NCI-H82 (cell line): ENCODE results near the gene MREG.
"Not testable (repeated sequence)": the region's sequence is repeated elsewhere in the genome, so short reads cannot be mapped to it uniquely, and the experiment has no call there.

ENCODE experiments used
- DNase-seq: peaks from one replicate; lab custom pipeline; 2025; lab: John Stamatoyannopoulos, UW

Gene MREG

DNA sequence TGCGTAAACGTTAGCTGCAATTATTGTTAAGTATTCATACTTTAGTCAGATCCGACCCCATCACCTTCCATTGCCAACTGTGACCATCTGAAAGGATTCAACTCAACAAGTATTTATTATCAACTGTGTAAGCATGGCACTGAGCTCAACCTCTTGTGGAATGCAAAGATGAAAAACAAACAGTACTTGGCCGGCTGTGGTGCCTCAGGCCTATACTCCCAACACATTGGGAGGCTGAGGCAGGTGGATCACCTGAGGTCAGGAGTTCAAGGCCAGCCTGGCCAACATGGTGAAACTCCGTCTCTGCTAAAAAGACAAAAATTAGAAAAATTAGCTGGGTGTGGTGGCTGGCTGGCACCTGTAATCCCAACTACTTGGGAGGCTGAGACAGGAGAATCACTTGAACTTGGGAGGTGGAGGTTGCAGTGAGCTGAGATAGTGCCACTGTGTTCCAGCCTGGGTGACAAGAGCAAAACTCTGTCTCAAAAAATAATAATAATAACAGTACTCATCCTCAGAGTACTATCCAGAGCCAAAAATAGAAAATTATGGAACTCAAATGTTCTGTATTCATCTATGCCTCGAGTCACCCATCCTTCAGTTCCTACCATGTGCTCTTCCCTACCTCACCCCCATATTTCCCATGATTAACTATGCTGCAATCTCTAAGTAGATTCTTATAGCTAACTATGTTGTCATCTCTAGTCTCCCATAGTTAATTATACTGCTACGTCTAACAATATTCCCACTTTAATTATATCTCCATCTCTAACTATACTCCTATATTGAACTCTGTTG lies 8.6 kb upstream of the MREG start:
- no peak for DNase-seq

DNA sequence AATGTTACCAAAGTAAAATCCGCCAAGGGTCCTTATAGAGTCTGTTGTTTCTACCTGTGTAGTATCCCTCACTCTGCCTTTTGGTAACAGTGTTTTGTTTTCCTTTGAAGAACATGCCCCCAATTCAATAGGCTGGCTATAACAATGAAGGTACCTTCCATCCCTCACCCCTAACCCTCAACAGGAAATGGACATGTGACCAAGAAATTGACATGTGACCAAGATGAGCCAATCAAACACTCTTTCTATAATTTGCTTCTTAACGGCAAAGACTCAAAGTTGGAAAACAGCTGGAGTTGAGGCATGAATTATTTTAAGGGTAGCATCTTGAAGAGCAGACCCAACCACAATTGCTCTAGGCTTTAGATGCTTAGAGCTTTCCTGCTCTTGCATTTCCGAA lies 5.4 kb upstream of the MREG start:
- no peak for DNase-seq

DNA sequence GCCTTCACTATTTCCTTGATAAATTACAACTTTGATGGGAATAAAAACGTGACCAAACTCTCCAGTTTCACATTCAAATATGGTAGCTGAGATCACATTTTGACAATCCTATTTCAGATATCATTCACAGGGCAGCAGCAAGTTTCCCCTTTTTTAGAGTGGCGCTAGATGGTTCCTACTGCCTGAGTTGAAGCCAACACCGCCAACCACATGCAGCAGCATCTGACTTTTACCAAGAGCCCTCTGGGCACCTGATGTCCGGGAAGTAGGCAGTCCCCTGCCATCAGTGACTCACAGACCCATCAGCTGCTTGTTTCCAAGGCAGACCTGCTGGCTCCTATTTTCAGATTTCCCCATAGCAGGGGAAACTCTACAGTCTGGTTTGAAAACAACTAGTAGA lies 4.0 kb upstream of the MREG start:
- DNase-seq = no peak

DNA sequence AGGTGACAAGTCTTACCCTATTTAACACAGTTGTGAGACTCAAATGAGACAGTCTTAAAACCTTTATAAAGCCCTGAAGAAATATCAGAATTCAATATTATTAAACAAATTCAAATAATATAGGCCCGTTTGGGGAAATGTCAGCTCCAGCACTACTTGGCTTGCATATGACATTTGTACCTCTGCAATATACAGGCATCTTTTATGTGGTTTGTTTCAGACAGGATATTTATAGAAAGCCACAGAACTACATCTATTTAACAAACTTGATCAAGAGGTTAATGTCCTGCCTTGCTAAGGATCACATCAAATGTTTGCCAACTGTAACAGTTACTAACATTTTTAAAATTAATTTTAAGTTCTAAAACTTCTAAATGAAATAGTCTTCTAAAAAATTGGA lies 3.2 kb upstream of the MREG start:
- no peak for DNase-seq

DNA sequence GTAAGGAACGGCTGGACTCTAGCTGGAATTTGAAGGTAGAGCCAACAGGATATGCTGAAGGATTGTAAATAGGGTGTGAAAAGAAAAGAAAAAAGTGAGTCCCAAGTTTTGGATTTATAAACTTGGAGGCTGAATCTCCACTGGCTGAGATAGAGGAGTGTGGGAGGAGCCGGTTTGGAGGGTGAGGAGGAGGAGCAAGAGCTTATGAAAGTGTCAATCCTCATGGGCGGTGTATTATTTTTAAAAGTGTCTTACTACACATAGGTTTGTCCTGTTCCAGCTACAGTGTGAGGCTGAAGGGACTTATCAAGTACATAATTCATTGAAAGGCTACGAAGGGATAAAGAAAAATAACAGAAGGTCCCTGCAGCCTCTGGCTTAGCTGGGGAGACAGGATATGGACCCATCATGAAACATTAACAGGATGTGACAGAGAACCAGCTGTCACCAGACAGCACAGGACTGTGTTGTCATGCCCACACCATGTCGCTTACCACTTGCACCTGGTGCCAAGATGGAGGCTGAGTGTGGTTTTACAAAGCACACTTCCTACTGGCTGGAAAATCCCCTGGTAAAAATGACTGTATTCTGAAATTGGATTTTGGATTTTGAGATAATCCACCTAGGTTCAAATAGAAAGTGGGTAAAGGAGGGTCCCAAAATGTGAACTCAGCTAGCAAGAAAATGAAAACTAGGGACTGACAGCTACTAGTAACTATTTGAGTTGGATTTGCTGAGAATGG lies 2.5 kb upstream of the MREG start:
- peak; percentile 99 for DNase-seq

DNA sequence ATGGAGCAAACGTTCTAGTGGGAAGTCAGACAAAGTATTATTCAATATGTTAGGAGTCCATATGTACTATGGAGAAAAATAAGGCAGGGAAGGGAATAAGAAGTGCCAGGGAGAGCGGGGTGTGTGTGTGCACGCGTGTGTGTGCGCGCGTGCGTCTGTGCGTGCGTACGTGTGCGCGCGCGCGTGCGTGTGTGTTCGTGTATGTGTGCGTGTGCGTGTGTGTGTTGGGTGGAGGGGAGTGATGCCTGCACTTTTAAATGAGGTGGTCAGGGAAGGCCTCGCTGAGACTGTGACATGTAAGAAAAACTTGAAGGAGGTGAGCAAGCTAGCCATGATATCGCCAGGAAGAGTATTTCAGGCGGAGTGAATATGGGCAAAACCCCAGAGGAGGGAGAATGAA lies 1.6 kb upstream of the MREG start:
- no peak for DNase-seq

DNA sequence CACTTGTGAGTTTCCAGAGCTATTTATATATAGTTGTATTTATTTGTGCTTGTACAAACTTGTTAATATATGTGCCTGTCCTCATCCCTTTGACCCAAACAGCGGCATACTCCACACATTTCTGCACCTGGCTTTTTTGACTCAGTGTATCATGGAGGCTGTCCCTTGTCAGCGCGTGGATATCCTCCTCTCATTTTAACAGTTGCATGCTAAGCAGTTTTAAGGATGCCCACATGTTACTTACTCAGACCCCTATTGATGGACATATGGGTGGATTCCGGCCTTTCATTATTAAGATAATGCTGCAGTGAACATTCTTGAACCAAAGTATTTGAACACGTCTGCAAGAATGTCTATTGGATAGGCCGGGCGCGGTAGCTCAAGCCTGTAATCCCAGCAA lies 655 bp upstream of the MREG start:
- no peak for DNase-seq

DNA sequence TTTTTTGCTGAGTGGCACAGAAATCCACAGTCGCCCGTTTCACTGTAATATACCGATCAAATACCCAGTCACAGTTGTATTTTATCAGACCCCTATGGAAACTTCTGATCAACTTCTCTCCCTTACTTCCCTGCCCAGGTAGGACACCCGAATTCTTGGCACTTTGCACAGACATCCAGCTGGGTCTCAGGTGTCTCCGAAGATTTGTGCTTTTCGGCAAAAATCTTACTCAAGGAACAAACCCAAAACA lies 596 bp downstream of the MREG start:
- DNase-seq = no peak

DNA sequence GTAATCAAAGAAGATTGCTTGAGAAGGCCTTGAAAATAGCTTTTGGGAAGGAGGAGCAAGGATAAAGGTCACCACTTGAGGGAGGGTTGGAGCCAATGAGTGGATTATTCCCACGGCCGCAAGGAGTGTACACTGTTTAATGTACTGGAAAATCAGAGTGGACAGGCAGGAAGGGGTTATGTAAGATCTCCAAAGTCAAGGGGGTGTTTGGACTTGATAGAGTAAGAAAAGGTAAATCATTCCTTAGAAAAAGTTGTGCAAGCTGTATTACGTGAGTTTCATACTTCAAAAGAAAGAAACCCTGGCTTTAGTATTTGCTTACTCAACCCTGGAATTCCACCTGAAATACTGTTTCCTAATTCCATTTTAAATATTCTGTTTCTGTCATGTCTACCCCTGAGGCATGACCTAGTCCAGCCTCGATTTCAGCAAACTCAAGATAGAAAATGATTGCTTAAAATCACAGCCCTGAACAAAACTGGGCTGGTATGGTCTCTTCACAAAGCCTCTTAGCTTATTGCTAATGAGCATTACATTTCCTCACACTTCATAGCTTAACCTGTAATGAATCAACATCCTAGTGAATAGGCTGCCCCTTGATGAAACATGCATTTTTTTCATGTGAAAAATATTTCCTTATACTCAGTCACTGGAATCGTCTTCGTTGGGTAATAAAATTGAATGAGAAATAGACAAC lies 1.1 kb downstream of the MREG start:
- peak; percentile 77 for DNase-seq

DNA sequence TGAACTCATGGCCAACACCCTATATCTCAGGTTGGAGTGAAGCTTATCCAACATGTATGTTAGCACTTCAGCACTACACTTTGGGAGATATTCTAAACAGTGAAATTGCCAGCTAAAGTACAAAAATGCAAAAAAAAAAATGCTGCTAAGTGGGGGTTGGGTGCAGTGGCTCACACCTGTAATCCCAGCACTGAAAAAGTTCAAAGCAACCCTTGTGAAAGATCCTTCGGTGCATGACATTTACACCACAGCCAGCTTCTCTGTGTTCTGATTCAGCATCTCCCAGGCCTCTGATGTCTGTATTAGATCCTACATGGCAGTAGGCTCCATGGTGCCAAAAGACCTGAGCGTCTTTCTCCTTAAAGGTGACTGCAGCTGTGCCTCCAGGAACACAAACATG lies 4.1 kb downstream of the MREG start:
- DNase-seq = not testable (repeated sequence)

DNA sequence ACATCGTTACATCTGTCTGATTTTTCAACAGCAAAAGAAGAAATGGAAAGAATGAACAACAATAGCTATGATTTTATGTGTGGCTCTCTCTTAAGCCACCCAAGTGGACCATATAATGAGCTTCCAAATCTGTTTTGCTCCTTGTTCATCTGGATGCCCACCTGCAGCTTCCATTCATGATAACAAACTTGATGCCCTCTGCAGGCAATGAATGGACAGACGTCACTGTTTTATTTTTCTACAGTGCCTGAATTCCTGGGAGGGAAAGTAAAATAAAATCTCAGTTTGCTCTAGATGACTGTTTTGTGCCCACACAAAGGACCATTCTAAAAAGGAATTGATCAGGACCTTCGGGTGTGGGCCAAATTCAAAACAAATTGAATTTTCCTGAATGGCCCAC lies 5.0 kb downstream of the MREG start:
- DNase-seq = peak; percentile 15

DNA sequence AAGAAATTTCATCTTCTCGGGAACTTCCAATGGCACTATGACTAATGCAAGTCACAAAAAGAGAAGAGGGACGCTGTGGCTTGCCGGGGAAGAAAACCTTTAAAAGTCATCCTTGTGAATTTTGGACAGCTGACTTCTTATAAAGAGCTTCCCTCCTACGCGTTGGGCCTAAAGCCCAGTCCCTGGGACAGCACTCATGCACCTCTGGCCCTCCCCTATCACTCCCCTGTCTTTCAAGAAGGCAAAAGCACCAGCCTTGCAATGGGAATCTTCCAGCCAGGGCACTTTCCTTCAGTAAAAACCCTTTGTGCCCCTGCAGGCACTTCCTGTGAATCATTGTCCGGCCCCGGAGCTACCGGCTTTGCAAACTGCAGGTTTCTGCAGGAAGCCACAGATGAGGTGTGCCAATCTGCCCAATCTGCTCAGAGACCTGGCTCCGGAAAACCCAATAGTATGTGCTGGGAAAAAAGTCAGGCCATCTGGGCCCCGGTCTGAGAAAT lies 7.1 kb downstream of the MREG start:
- DNase-seq = no peak

DNA sequence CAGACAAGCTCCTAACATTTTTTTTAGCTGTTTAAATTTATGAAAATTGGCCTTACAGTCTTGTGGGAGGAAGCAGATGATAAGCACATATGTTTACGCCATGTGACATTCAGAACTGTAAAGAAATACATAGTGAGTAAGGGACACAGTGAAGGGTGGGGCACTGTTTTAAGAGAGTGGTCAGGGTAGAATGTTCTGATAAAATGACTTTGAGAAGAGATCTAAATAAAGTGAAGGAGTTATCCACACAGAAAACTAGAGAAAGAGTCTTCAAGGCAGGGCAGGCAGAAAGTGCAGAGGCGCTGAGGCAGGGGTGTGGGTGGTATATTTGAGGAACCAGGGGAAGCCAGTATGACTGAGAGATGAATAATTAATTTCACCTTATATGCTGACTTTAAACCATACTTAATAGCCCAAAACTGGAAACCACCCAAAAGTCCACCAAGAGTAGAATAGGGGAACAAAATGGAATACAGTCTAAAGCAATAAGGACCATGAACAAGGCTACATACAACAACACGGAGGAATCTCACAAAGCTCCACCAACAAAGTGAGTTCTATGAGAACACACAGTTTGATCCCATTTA lies 8.6 kb downstream of the MREG start:
- no peak for DNase-seq

DNA sequence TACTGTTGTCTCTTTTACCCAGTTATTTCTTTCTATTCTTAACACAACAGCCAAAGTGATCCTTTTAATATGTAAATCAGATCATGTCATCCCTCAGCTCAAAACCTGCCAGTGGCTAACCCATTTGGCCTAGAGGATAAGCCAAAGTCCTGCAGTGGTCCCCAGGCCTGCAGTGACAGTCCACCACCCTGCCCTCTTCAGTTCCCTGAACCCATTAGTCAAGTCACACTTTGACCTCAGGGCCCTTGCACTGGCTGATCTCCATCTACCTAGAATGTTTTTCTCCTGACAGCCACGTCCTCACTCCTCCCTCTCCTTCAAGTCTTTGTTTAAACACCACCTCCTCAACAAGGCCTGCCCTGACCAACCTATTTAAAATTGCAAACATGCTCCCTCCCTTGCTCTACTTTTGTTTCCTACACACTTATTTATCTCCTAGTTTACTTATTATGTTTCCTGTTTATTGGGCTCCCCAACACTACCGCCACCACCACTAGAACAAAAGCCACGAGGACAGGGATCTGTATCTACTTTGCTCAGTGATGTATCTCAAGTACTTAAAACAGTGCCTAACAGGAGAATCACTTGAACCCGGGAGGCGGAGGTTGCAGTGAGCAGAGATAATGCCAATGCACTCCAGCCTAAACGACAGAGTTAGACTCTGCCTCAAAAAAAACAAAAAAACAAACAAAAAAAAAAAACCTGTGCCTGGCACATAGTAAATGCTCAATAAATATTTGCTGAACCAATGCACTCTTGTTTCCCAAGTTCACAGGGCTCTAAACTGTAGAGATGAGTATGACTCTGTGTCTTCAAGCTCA lies 9.3 kb downstream of the MREG start:
- no peak for DNase-seq

DNA sequence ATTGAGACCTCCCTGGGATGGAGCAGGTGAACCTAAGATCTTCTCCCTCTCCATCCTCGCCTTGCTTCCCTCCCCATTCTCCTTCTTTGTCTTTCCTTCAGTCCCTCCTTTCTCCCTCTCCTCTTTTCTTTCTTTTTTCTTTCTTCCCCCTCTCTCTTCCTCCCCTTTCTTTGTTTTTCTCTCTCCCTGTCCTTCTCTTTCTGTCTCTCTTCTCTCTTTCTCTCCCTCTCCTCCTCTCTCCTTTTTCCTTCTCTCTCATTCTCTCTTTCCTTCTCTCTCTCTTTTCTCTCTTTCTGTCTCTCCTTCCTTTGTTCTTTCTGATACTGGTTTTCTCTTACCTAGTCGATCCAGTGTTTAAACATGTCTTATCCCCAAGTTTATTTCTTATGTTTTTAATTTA lies 10.7 kb downstream of the MREG start:
- DNase-seq = no peak

DNA sequence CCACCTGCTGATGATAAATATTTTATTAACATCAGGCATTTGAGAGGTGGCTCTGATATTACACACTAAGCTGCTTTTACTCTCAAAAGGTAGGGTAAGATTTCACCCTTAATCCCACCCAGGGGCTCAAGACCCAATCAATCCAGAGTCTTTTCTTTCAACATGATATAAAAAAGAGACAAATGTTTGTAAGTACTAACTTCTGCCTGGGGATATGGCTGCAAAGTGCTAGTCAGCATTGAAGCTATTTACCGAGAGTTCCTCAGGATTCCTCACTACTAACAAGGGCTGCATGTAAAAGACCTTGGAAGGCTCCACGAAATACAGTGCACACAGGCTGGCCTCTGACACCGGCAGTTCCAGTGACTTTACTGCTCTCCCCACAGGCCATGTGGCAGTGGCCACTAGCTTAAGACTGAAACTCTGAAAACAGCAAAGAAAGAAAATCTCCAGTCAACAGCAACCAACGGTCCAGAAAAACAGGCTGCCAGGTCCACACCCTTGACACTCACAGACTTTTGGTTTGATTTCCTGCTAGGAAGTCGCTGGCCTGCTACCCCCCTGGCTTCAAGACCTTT lies 11.2 kb downstream of the MREG start:
- no peak for DNase-seq

DNA sequence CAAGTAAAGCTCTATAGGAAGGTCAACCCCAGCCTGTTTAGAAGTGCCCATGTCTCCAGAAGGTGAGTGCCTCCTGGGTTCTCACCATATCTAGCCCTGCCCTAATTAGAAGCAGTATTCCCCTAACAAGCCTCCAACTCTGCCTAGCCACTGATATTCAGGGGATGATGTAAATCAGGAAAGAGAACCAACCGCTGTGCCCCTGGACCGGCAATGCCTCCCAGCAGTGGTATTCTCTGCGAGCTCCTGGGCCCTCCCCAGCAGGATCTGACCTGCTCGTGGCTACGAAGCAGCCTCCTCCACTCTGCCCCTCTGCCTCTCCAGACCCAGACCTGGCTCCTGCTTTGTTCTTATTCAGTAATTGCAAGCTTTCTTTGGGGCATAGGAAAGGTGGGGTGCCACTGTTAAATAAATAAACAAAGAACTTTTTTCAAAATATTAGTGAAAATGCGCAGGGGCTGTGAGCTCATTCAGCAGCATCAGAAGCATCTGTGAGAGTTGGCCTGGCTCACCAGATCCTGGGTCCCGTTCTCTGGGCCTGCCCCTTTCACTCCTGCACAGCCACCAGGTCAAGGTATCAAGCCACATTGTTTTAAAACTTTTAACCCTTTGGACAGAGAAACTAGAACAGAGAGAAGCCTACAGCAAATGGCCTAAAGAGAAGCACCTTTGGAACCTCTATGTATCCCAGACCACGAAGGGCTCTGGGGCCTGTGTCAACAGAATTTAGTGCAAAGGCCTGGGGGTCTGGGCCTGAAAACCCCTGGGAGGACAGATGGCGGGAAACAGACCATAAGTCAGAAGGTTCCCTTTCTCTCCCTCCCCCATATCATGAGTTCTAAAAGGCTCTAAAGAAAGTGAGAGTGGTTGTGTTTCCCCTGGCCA lies 11.9 kb downstream of the MREG start:
- DNase-seq = peak; percentile 59

DNA sequence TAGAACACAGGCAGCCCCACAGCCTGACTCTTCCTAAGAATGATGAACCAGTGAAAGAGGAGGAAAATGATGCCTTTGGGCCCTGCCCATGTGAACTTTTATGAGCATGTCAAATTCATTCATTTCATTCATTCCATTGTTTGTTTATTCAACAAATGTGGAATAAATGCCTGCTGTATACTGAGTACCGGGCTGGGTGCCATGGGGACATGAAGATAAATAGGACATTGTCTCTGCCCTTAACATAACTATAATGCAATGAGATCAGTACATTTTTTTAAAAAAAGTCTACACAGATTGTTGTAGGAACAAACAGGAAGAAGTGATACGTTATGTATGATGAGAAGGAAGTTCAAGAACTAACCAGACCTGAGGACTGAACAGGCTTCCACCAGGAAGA lies 14.7 kb downstream of the MREG start:
- DNase-seq = no peak

DNA sequence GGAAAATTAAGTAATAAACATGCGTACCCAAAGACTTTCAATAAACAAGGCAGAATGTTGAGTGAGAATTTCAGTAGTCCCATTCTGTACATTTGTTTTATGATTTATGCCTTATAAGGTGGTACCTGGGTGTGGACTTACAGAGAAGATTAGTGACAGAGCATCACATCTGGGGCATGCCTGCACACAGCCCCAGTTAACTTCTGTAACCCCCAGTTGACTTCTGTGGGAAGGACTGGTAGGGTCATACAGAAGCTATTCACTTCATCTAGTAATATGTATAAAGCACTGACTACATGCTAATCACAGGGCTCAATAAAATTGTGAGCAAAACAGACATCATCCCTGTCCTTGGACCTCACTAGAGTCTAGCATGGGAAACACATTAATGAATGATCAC lies 16.1 kb downstream of the MREG start:
- no peak for DNase-seq

DNA sequence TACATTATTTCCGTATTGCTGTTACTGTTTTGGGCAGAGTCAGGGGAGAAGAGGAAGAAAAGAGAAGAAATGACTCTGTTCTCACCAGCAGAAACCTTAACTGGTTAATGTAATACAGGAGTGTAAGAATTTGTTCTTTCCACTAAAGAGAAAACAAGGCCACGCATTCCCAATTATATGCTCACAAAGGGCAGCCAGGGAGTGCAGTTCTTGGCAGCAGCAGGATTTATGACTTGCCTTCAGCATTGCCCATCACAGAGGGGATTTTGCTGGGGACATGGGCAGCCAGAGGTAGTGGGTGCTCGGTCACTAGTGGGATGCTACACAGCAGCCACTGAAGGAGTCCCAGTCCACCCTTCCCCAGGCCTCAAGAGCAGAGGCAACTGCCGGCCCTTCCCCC lies 18.4 kb downstream of the MREG start:
- no peak for DNase-seq
